NCI-H510A treated with DMSO at 0.1 percent for 48 hours (cell line): Measurements from ENCODE around the gene SEMA3F.
A peak's percentile ranks its signal among the peaks of the same experiment; 100 is the strongest.
"Not testable (repeated sequence)": the region's sequence is repeated elsewhere in the genome, so short reads cannot be mapped to it uniquely, and the experiment has no call there.

Source experiments
- DNase-seq: peaks from one replicate; lab custom pipeline; 2025; lab: John Stamatoyannopoulos, UW

SEMA3F gene

GRCh38 chr3:50211930-50212329 is 56.8 kb downstream of the SEMA3F start:
- no peak for DNase-seq

- DNase-seq = no peak
These were observed 57.4 kb downstream of the SEMA3F start for GRCh38 chr3:50212502-50212901.

GRCh38 chr3:50212971-50213370 is 57.8 kb downstream of the SEMA3F start:
- no peak for DNase-seq

- DNase-seq = no peak
These were observed 58.2 kb downstream of the SEMA3F start for GRCh38 chr3:50213373-50213772.

GRCh38 chr3:50214824-50215223 is 59.7 kb downstream of the SEMA3F start:
- DNase-seq = no peak

GRCh38 chr3:50215529-50215928 is 60.4 kb downstream of the SEMA3F start:
- DNase-seq = no peak

DNA sequence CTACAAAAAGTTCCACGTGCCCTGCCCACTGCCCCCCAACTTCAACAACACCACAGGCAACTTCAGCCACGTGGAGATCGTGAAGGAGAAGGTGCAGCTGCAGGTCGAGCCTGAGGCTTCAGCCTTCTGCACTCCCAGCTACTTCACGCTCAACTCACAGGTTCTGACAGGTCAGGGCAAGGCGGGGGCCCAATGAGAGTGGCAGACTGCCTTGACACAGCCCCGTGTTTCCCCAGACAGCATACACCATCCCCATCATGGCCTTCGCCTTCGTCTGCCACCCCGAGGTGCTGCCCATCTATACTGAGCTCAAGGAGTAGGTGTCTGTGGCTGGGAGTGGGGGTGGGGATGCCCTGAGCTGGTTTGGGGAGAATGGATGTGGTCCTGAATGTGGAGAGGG is 62.6 kb downstream of the SEMA3F start:
- no peak for DNase-seq

GRCh38 chr3:50218448-50218847 is 63.3 kb downstream of the SEMA3F start:
- no peak for DNase-seq

DNA sequence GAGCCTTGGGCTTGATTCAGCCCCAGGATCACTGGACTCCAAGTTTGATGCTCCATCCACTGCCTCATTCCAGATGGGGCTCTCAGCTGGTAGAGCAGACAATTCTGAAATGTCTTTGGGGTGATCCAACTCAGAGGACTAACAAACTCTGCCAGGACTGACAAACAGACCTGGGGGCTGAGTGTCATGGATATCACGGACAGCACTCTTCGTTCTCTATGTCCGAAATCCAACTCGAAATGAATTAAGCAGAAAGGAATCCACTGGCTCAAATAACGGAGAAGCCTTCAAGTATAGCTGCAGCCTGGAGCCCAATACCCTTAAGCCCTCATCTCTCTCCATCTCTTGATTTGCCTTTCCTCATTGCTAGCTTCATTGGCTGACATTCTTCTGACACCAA is 64.2 kb downstream of the SEMA3F start:
- no peak for DNase-seq

GRCh38 chr3:50220109-50220508 is 65.0 kb downstream of the SEMA3F start:
- no peak for DNase-seq

DNA sequence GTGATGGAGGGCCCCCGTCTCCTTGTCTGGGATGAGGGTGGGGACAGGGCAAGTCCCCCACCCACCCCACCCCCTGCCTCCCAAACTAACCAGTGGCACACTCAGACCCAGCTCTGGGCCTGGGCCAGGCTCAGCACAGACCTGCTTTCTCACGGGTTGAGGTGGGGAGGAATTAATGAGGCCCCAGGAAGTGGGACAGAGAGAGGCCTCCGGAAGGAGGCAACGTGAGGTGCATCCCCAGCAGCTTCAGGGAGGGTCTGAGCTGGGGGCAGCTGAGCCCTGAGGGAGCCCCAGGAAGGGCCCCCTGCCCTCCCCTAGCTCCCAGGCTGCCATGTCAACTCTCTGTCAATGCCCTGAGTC is 65.9 kb downstream of the SEMA3F start:
- DNase-seq = no peak

- DNase-seq = no peak
These were observed 66.5 kb downstream of the SEMA3F start for GRCh38 chr3:50221411-50222168.

GRCh38 chr3:50222169-50222528 is 67.0 kb downstream of the SEMA3F start:
- DNase-seq = no peak

- no peak for DNase-seq
These were observed 69.5 kb downstream of the SEMA3F start for GRCh38 chr3:50224639-50225038.

DNA sequence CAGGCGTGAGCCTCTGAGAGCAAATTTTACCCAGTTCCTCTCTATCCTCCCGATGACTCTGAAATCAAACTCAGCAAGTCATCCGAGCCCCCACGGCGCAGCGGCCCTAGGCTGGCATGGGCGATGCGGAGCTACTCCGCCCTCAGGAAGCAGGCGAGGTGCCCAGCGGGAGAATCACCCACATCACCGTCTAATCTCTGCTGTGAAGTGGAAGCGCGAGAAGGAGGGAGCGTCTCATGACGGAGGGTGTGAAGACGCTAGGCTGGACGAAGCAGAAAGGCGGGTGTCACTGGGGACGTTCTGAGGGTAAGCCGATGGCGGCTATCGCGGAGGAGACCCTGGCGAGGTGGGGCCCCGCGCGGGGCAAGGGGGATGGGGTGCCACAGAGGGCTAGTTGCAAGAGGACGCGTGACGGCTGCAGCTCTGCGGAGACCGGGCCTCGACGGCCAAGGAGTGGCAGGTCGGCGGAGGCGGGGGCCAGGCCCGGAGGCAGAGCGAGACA is 71.8 kb downstream of the SEMA3F start:
- no peak for DNase-seq

DNA sequence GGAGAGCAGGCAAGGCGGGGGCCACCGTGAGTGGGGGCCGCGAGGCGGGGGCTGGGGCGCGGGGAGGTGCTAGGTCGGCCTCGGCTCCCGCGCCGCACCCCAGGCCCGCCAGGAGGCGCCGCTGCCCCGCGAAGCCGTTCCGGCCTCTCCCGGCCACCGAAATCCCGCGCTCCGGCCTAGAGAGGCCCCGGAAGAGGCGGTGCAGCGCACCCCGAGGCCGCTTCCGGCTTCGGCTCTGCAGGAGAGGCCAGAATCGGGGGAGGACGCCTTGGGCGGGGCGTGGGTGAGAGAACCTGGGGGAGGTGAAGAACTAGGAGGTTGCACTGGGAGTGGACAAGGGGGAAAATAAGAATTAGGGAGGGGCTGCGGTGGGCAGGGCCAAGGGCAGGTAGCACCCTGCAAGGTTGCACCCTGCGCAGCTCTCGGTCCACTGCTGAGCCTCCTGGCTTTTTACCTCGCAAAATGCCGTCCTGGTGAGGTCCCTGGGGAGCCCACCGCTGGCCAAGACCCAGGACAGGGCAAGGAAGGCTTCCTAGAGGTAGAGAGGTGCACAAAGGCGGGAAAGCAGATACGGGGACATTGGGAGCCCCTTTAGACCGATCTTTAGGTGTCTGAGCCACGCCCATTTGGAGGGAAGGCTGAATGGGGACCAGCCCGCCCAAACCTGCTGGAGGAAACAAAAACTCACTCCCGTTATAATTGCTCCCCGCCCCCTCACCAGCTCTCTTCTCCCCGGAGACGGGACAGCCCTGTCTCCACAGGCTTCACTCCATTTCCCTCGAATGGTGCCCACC is 72.5 kb downstream of the SEMA3F start:
- peak; percentile 85 for DNase-seq

GRCh38 chr3:50228184-50228763 is 73.2 kb downstream of the SEMA3F start:
- not testable (repeated sequence) for DNase-seq

DNA sequence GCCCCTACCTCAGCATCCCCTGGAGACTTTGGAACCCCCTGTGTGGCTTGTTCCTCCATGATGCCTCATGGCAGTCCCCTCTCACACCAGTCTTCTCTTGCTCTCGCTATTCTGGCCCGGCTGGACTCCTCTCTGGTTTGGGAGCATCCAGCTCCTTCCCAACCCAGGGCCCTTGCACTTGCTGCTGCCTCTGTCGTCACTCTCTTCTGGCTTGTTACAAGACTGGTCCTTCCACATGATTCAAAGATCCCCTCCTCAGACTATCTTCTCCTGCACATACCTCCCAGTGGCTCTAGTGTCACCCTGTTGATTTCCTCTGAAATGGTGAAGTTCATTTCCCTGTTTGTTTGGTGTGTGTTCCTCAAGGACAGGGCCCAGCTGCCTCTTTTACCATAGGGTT is 74.4 kb downstream of the SEMA3F start:
- DNase-seq = no peak

- no peak for DNase-seq
These were observed 75.1 kb downstream of the SEMA3F start for GRCh38 chr3:50230104-50230793.

- no peak for DNase-seq
These were observed 75.6 kb downstream of the SEMA3F start for GRCh38 chr3:50230794-50231125.

GRCh38 chr3:50231581-50231980 is 76.5 kb downstream of the SEMA3F start:
- DNase-seq = no peak

DNA sequence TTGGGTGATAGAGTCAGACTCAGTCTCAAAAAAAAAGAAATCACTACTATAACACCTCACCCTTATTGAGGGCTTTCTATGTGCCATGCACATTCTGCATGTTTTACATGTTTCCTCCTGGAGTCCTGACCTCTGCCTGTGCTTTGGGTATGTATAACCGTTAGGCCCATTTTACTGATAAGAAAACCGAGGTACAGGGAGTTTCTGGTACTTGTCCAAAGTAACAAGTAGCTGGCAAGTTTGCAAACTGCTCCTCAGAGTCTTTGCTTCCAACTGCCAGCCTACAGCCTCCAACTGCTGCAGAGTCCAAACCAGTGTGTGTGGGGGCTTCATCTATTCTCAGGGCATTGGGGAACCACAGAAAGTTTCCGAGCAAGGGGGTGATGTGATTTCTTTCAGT is 77.2 kb downstream of the SEMA3F start:
- DNase-seq = no peak

DNA sequence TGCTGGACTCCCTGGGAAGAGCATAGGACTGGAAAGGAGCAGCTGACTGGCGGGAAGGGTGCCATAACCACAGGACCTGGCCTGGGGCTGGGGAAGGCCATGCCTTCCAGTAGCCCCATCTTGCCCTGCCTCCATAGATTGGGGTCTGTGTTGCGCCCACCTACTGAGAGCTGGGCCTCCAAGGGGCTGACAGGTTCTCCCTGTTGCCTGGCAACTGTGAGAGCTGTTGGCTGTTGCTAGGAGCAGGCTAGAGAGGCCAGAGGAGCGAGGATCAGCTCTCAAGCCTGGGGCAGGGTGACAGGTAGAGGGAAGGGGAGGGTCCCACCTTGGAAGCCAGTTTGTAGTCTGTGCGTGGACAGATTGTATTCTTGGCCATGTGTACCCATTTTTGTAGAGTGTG is 78.1 kb downstream of the SEMA3F start:
- DNase-seq = no peak
